OCI-LY3 (cell line): ENCODE results near the gene YWHAQ.

Experiments used
- H2AFZ ChIP-seq: fragments of 200-600, 300-600 bp; shearing (Covaris generic); 2 replicates; pipeline ENCODE4 v1.6.0; 2014; ENCODE audit warnings: antibody characterized with exemption, low read depth, low read length
- H3K27ac ChIP-seq: fragments of 200-600, 300-600 bp; sonication (generic); 2 replicates; pipeline ENCODE4 v1.5.1; 2014; ENCODE audit warnings: mild to moderate bottlenecking, low read length, moderate library complexity, mixed read lengths
- H3K27me3 ChIP-seq: fragments of 200-600, 300-600 bp; sonication (generic); 2 replicates; pipeline ENCODE4 v1.6.1; 2014; ENCODE audit warnings: low read depth, low read length, mixed read lengths
- H3K36me3 ChIP-seq: fragments of 200-600, 300-600 bp; sonication (generic); replicated peaks from 2 replicates; pipeline ENCODE3; 2014; ENCODE audit warnings: low read depth, low read length, mixed read lengths
- H3K4me1 ChIP-seq: fragments of 300-600, 200-600 bp; sonication (generic); 2 replicates; pipeline ENCODE4 v1.6.1; 2014; ENCODE audit warnings: low read length, mixed read lengths
- H3K4me2 ChIP-seq: fragments of 200-600, 300-600 bp; sonication (generic); 2 replicates; pipeline ENCODE4 v1.6.1; 2014; ENCODE audit warnings: low read length, mixed read lengths
- H3K4me3 ChIP-seq: fragments of 300-600, 200-600 bp; sonication (generic); 2 replicates; pipeline ENCODE4 v1.5.1; 2014; ENCODE audit warnings: antibody characterized with exemption, mild to moderate bottlenecking, low read length, moderate library complexity
- H3K79me2 ChIP-seq: fragments of 300-600, 200-600 bp; shearing (Covaris generic); 2 replicates; pipeline ENCODE4 v1.6.1; 2014; ENCODE audit warnings: mild to moderate bottlenecking, low read length, mixed read lengths
- H3K9ac ChIP-seq: fragments of 300-600, 200-600 bp; shearing (Covaris generic); 2 replicates; pipeline ENCODE4 v1.6.0; 2014; ENCODE audit warnings: mild to moderate bottlenecking, low read length, moderate library complexity
- H3K9me3 ChIP-seq: fragments of 200-600, 300-600 bp; shearing (Covaris generic); 2 replicates; pipeline ENCODE4 v1.6.1; 2014; ENCODE audit warnings: low read length, mixed read lengths; ENCODE audit not compliant: insufficient read depth
- H4K20me1 ChIP-seq: fragments of 200-600, 300-600 bp; sonication (generic); 2 replicates; pipeline ENCODE4 v1.6.1; 2016; ENCODE audit warnings: low read length, mixed read lengths; ENCODE audit not compliant: insufficient read depth
- EZH2phosphoT487 ChIP-seq: fragments of 200-600 bp; shearing (Covaris generic); IDR thresholded peaks from 2 replicates; pipeline ENCODE4 v1.6.1; 2018; ENCODE audit warnings: antibody characterized with exemption, mixed run types, low read depth
- TF ChIP-seq, protein P1 (sequence below): fragments of 200-600, 300-600 bp; sonication (generic); IDR thresholded peaks from 2 replicates; pipeline ENCODE4 v1.5.1; 2014; ENCODE audit warnings: antibody characterized with exemption, low read length, low read depth

YWHAQ gene

DNA sequence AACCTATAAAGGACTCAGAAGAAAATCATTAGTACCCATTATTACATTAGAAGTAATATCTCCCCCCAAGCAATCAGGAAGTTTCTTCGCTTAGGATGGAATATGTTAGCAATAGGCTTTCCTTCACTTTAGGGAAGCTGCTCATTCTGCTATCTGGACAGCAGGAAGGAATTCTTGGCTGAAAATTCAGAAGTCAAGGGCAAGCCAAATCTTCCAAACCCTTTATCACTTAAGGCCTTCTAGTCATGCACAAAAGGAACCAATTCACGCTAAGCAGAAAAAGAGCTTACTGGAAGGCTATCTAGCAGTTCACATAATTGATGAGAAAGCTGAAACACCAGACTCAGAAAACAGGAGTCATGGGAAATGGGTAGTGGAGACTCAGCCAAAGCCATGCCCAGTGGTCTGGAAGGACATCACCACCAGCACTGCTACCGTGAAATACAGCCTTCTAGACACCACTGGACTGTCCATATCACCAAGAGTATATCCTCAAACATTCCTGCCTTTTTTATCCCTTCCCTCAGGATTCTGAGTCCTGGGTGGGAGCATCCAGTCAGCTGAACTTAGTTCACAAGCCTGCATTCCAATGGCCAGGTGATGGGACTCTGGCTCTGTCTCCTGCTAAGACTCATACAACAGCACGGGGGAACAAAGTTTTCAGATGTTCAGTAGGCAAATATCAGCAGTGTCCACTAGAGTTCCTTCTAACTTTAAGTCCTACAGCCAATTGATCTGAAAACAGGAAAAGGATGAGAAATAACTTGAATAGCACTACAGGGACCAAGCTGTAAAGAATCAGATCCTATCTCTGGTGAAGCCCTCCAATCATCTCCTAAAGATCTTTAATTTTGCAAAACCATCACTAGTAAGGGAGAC, 60.4 kb downstream of the YWHAQ start:
- Histone ChIP-seq H4K20me1 (no peaks in the 10 kb centered on the region), H3K4me3 (no peak overlapping the region), H3K27ac (no peak overlapping the region)

DNA sequence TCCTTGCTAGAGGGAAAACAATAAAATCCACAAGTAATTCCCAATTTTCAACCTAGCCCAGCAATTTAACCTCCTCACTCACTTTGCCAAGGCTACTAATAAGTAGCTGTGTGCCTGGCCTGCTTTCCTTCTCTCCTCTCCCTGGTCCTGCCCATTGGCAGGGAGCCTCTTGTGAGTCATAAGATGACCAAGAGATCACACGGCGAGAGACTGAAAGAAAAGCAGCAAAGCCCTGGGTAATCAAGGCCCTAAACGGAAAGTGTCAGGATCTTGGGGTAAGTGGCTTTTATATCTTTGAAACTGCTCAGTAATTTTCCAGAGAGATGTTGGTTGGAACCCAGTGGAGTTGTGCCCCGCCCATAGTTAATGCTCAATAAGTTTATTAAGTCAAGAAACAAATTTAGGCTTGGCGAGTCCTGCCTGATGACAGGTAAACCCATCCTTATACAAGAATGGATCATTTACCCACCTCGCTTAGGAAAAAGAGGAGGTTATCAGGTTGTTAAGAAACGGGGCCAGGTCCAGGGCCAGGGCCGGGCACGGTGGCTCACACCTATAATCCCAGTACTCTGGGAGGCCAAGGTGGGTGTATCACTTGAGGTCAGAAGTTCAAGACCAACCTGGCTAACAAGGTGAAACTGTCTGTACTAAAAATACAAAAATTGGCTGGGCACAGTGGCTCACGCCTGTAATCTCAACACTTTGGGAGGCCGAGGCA, 65.2 kb downstream of the YWHAQ start:
- Histone ChIP-seq H2AFZ (no peak overlapping the region), H3K4me1 (no peaks in the 10 kb centered on the region), H3K4me2 (no peak overlapping the region), H3K4me3 (no peak overlapping the region), H3K9me3 (no peaks in the 10 kb centered on the region), H3K79me2 (no peaks in the 10 kb centered on the region), H3K9ac (no peak overlapping the region), H3K36me3 (no peaks in the 10 kb centered on the region), H3K27ac (no peak overlapping the region), H4K20me1 (no peaks in the 10 kb centered on the region), H3K27me3 (no peaks in the 10 kb centered on the region)
- TF ChIP-seq EZH2phosphoT487, result no peak
- TF ChIP-seq, protein P1, sequence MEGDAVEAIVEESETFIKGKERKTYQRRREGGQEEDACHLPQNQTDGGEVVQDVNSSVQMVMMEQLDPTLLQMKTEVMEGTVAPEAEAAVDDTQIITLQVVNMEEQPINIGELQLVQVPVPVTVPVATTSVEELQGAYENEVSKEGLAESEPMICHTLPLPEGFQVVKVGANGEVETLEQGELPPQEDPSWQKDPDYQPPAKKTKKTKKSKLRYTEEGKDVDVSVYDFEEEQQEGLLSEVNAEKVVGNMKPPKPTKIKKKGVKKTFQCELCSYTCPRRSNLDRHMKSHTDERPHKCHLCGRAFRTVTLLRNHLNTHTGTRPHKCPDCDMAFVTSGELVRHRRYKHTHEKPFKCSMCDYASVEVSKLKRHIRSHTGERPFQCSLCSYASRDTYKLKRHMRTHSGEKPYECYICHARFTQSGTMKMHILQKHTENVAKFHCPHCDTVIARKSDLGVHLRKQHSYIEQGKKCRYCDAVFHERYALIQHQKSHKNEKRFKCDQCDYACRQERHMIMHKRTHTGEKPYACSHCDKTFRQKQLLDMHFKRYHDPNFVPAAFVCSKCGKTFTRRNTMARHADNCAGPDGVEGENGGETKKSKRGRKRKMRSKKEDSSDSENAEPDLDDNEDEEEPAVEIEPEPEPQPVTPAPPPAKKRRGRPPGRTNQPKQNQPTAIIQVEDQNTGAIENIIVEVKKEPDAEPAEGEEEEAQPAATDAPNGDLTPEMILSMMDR, result no peak

More for the DNA sequence above, 60.4 kb downstream of the YWHAQ start:
- Histone ChIP-seq H3K27me3 (no peaks in the 10 kb centered on the region), H3K4me2 (no peak overlapping the region), H3K4me1 (no peaks in the 10 kb centered on the region), H3K36me3 (no peaks in the 10 kb centered on the region), H3K79me2 (no peaks in the 10 kb centered on the region), H3K9me3 (no peaks in the 10 kb centered on the region), H3K9ac (no peak overlapping the region), H2AFZ (no peak overlapping the region)
- TF ChIP-seq, protein P1, result no peak
- no peak for TF ChIP-seq EZH2phosphoT487

DNA sequence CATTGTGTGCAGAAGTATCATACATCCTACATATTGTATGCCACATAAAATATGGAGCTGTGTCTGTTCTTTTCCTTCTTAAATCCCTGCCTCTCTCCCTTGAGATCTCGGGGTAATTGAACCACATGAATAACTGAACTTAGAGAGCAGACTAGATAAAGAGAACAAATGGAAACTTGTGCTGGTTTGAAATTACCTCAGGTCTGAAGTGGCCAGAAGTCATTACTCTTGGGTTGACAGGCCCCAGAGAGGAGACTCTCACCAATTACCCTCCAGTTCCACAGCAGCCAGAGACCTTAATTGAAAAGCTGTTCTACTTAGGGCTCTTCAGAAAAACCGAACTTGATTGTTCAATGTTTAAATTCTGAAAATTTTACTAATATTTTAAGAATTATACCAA, 70.2 kb downstream of the YWHAQ start:
- no peaks in the 10 kb centered on the region for H3K36me3 ChIP-seq

More for the DNA sequence above, 70.2 kb downstream of the YWHAQ start:
- TF ChIP-seq EZH2phosphoT487, result no peak
- TF ChIP-seq, protein P1, result no peak
- Histone ChIP-seq H3K4me2 (no peak overlapping the region), H3K9ac (no peak overlapping the region), H3K4me1 (peaks cover 6% of the 10 kb centered on the region; the same call in 1 of the 2 replicates), H2AFZ (no peak overlapping the region), H3K27me3 (no peaks in the 10 kb centered on the region), H3K9me3 (no peaks in the 10 kb centered on the region), H3K27ac (no peak overlapping the region), H3K79me2 (peaks cover 10% of the 10 kb centered on the region), H4K20me1 (no peaks in the 10 kb centered on the region), H3K4me3 (no peak overlapping the region)
